ENCODE results near the gene ITPKA. TPM values are rescaled to one million over a fixed set of nuclear protein-coding genes. Genes with fewer than 3 reads are reported as not detected.

The ITPKA gene
- polyA plus RNA-seq, 3 donors = 0.34 to 2.3 (median 0.79) TPM

DNA sequence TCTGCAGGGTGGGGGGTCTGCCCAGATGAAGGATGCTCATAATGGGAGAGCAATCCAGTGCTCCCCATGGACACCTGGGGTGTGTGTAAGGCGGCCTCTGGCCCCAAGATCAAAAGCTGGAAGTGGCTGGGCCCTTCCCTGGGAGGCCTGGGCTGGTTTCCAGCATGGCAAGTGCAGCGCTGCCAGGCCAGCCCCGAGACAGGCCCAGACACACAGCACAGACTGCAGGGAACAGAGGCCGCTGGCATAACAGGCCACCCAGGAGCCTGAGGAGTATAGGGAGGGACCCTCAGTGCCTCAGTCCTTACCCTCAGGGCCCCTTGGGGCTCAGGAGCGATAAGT is 10.0 kb downstream of the ITPKA start:
- 52 to 89% (median 58%) methylated on average over 5 of the region's 5 CpGs for WGBS, 3 donors

DNA sequence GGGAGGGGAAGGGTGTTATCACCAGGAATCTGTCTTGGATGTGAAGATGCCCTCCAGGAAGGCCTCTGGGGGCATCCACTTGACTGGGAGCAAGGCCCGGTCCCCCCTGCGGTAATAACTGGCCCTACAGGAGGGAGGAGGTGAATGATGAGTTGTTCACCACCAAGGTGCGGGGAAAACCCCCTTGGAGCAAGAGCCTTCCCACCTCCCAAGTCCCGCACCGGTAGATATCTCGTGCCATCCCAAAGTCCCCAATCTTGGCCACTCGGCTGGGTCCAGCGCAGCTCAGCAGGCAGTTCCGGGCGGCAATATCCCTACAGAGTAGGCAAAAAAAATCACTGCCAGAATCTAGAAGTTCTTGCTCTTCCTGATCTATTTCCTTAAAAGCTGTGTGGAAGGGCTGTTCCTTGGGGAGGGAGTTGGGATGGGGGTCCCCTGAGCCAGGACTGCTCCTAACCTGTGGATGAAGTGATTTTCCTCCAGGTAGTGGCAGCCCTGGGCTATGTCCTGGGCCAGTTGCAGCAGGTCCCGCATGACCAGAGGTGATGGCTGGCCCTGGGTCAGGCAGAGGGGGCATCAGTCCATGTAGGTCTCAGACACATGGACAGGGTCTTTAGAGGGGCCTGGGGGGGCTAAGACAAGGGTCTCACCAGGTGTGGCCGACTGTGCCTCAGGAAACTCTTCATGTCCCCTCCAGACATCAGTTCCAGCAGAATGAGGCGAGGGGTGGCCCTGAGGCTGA is 11.2 kb downstream of the ITPKA start:
- 94% methylated on average over 13 of the region's 13 CpGs for WGBS, 3 donors
- H3K27ac ChIP-seq (ENCODE audit: low read depth, low read length) = no peak overlapping the region

More for the DNA sequence above, 10.0 kb downstream of the ITPKA start:
- no peak overlapping the region for H3K27ac ChIP-seq (ENCODE audit: low read depth, low read length)

DNA sequence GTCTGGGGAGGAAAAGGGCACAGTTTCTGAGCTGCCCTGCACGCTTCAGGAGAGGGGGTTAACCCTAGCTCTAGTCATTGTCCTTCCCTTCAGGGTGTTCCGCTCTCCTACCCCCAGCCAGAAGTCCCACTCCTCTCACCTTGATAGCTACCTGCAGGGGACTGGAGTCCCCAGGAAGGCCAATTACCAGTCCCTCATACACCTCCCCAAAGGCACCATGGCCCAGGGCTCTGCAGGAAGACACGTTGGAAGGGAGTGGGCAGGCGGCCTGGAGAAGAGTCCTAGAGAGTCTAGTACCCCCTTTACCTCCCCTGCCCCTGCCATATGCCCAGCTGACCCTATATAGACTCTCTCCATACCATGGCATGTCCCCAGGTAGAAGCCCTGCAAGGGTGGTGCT is 12.1 kb downstream of the ITPKA start:
- WGBS, 3 donors = 91 to 96% (median 94%) methylated on average over 4 of the region's 4 CpGs
- no peak overlapping the region for H3K27ac ChIP-seq (ENCODE audit: low read depth, low read length)

DNA sequence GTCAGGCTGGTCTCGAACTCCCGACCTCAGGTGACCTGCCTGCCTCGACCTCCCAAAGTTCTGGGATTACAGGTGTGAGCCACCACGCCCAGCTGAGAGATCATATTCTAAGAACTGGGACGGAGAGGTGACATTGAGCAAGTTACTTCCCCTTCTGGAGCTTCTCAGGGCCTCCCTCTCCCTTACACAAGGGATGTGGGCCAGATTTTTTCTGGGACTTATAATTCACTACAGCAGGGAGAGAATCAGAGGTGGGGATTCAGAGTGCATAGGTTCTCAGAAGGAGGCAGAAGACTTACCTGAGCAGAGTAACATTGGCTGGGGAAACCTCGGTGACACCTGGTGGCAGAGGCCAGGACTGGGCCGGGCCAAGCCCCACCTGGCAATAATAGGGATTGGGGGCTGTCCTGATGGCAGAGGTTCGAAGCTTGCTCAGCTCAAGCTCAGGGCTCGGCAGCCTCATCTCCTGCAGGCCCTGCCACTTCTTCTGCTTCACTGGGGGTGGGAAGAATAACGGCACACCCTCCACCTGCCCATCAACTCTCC is 13.2 kb downstream of the ITPKA start:
- WGBS, 3 donors = 72 to 81% (median 74%) methylated on average over 10 of the region's 10 CpGs
- H3K27ac ChIP-seq (ENCODE audit: low read depth, low read length) = no peak overlapping the region

DNA sequence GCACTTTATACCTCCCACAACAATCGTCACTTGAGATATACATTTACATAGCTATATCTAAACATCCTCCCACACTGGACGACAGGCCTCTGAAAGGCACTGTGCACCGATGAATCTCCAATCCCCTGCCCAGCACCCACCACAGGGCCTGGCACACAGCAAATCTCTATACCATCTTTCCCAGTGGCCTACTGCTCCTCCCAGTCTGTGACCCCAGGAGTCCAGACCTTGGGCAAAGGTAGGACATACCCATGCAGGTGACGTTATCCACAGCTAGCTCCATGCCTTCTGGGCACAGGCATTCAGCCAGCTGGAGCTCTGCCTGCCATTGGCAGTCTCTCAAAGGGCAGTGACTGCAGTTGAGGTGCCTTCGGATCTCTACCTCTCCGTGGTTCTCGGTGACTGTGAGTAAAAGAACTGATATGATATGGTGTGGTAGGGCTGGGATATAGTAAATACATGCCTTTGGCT is 14.2 kb downstream of the ITPKA start:
- no peak overlapping the region for H3K27ac ChIP-seq (ENCODE audit: low read depth, low read length)
- 42 to 89% (median 85%) methylated on average over 7 of the region's 7 CpGs for WGBS, 3 donors

DNA sequence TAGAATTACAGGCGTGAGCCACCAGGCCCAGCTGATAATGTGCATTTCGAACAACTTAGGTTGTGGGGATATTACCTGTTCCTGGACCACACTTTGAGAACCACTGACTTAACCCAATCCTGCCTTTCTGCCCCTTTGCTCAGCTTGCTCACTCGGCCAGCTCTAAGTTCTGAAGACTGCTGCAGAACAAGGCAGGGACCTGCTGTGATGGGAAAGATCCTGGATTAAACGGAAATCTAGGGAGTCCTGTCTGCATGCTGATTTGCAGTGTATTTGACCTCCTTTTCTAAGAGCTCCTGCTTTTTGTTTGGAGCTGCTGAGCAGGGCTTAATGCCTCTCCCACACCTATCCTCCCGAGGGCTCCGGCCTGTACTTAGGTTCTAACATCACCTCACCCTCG is 17.1 kb downstream of the ITPKA start:
- H3K27ac ChIP-seq (ENCODE audit: low read depth, low read length) = no peak overlapping the region
- WGBS, 3 donors = 79 to 86% (median 84%) methylated on average over 7 of the region's 7 CpGs

DNA sequence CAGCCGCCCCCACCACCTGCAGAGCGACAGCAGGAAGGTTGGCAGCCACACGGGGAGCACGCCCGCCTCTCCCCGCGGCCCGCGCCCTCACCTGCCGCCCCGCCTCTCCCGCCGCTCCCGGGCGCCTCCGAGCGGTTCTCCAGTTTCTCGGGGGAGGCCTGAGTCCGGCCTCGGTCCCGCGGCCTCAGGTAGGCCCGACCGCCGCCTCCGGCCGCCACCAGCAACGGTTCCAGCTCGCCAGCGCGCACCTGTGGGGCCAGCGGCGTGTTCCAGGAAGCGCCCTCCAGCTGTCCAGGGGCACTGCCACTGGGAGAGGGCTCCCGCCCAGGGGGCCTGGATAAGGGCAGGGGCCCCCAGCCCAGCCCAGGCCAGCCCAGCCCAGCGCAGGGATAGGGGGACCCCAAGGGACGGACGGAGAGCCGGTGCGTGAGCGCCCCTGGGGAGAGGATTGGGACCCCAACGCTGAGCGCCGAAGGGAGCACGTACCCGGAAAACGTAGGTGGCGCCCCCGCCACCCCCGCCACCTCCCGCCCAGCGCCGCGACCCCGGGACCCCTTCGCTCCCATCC is 17.7 kb downstream of the ITPKA start:
- H3K27ac ChIP-seq (ENCODE audit: low read depth, low read length) = no peak overlapping the region
- WGBS, 3 donors = 3 to 14% (median 11%) methylated on average over 40 to 56 of the region's 56 CpGs

DNA sequence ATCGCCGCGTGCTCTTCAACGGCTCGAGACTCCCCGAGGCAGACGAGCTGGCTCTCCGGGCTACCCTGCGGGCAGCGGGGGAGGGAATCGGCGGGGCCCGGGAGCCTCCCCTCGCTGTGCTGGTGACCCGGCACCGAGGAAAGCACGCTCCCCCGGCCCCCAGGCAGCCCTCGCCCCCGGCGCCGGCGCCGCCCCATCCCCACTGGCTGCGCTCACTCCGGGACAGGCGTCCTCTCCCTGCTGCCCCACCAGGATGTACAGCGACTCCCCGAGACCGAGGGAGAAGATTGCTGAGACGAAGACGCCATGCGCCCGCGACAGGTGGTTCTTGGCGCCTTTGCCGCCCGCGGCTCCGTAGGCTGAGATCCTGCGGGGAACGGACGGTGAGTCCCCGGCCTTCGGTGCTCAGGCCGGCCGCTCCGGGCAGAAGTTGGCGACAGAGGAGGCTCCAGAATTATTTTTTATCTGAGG is 18.3 kb downstream of the ITPKA start:
- H3K27ac ChIP-seq (ENCODE audit: low read depth, low read length) = no peak overlapping the region
- WGBS, 3 donors = 1 to 3% (median 2%) methylated on average over 33 to 49 of the region's 49 CpGs

DNA sequence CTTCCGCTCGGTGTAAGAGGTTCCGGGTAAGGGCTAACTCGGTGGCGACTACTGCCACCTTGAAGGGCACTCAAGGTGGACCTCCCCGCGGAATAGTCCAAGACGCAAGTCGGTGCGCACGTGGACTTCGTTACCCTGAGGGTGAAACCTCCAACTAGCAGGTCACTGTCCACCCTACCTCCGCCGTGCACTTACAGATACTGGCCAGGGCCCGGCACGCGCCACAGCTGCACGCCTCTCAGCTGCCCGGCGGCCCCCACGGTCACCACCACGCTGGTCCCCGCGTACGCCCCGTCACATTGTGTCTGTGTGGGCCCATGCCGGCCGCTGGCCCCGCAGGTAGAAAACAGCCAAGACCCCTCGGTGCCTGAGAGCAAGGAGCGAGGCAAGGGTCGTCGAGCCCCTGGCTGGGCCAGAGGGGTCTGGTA is 18.9 kb downstream of the ITPKA start:
- no peak overlapping the region for H3K27ac ChIP-seq (ENCODE audit: low read depth, low read length)

DNA sequence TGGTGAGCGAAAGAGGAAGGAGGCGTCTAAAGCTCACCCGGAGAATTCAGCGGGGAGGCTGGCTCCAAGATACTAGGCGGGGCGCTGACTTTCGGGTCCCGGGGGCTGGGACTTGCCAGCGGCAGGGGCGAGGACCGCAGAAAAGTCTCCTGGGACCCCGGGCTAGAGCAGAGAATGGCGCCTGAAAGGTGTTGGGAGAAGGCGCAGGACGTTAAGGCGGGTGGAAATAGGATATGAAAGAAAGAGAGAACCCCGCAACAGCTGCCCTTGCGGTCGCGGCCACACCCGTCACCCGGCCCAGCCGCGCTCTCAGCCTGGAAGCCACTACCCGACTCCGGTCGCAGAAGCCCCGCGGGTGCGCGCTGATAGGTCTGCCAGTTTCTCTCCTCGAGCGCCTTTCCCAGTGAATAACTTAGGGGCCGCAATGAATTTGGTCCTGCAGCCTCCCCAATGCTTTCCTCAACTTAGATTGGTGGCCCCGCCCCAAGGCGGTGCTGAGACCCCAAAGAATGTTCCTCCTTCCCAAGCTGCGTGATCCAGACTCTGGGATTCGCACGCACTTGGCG is 19.3 kb downstream of the ITPKA start:
- WGBS, 3 donors = 1 to 5% (median 2%) methylated on average over 39 to 40 of the region's 40 CpGs
- no peak overlapping the region for H3K27ac ChIP-seq (ENCODE audit: low read depth, low read length)

More for the DNA sequence above, 18.9 kb downstream of the ITPKA start:
- 6 to 8% (median 7%) methylated on average over 33 of the region's 33 CpGs for WGBS, 3 donors

DNA sequence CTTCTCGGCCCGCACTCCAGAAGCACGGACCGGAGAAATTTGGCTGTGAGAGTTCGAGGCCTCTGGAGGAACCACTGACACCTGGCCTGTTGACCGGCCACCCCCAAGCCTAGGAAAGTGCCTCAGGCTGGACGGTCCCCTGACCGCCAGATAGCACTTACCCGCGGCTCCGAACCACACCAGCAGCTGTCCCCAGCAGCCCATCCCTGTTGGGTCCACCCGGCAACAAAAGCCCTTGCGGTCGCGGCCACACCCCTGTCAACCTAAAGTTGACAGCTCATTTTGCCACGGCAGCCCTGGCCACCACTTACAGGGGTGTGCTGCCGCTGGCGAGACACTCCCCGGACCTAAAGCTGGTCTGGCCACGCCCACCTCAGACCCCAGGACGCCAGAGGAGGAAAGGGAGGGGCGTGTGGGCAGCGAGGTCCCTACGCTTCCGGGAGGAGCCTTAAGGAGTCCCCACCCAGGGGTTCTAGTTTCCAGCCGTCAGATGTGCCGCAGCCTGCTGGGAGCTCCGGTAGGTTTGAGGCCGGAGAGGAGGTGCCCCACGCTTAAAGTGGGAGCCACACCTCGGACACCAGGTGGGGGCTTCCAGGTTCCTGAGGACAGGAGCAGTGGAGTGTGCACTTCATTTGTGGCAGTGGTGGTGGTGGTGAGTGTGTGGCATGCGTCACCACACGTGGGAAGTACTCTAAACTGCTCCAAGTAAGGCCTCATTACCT is 20.0 kb downstream of the ITPKA start, which contains the start of gene LTK:
Gene LTK, minus strand, starts transcription at position 322 of the 722 bp plus-strand sequence. Its CDS starts 118 bp downstream, at position 204.
- H3K27ac ChIP-seq (ENCODE audit: low read depth, low read length) = no peak within 1 kb of the TSS
- 8 to 30% (median 8%) methylated on average over 33 of the region's 33 CpGs for WGBS, 3 donors

DNA sequence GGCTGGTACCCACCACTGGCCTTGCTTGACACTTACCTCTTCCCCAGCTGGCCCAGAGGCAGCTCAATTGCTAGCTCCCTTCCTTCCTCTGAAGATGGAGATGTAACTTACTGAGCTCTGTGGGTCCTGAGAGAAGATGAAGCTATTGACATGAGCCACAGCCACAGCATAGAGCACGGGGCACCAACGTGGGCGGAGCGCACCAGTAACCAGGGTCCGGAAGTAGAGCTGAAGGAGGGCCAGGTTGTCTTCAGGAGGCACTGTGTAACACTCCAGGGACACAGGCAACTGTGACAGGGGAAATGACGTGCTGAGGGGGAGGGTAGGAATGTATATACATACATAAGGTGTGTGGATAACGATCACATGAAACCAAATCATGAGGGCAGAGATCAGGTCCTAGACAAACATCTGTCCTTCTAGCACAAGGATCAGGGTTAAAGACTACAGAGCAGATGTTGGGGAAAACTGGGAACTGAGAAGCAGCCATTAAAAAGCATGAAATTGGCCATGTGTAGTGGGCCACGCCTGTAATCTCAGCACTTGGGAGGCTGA is 24.3 kb downstream of the ITPKA start:
- WGBS, 3 donors = 94 to 96% (median 96%) methylated on average over 8 of the region's 8 CpGs
- H3K27ac ChIP-seq (ENCODE audit: low read depth, low read length) = no peak overlapping the region

DNA sequence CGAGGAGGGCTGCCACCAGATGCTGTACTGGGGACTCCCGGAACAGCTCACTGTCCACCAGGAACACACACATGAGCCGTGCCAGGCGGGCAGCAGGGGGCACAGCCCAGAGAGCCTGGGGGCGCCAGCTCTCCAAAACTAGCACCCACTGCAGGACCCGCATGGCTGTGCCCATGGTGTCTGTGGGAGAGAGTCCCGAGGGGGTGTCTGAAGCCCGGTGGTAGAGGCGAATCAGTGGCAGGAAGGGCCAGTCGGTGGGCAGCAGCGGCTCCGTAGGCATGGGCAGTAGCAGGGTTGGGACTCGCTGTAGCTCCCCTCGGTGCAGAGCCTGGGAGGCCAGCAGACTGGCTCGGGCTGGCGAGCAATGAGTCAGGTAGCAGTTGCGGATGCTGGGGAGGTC is 27.0 kb downstream of the ITPKA start:
- 94 to 96% (median 95%) methylated on average over 13 to 17 of the region's 17 CpGs for WGBS, 3 donors
- H3K27ac ChIP-seq (ENCODE audit: low read depth, low read length) = no peak overlapping the region

DNA sequence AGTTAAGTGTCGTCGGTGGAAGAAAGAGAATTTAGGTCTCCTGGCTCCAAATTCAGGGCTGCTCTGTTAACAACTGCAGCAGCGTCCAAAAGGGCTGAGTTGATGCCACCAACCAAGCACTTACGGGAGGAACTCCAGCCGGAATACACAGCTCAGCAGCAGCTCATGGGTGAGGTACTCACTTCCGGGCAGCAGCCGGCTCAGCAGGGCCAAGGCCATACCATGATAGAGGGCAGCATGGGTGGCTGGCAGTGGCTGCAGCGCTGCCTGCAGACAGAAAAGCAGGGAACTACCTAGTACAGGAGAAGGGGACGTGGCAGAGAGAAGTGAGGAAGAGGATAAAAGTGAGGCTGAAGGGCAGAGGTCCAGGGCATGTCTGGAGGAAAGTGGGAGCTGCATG is 27.9 kb downstream of the ITPKA start:
- WGBS, 3 donors = 76 to 87% (median 86%) methylated on average over 9 of the region's 9 CpGs

DNA sequence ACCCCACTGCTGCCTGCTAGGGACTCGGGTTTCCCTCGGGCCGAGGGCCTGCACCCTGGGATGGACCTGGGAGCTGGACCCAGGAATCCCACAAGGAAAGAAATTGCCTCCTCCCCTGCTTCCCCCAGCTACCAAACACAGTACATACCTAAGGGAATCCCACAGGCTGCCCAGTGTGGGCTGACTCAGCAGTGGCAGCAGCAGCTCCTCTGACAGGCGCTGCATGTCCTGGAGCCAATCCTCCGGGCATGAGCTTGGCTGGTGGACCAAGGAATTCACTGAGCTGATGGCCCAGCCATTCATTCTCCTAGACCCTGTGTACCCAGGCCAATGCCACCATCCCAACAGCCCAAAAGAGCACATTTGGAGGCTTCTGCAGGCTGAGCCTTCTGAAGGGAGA is 29.4 kb downstream of the ITPKA start:
- H3K27ac ChIP-seq (ENCODE audit: low read depth, low read length) = no peak overlapping the region
- 85 to 98% (median 90%) methylated on average over 5 of the region's 5 CpGs for WGBS, 3 donors

More for the DNA sequence above, 27.9 kb downstream of the ITPKA start:
- H3K27ac ChIP-seq (ENCODE audit: low read depth, low read length) = no peak overlapping the region

DNA sequence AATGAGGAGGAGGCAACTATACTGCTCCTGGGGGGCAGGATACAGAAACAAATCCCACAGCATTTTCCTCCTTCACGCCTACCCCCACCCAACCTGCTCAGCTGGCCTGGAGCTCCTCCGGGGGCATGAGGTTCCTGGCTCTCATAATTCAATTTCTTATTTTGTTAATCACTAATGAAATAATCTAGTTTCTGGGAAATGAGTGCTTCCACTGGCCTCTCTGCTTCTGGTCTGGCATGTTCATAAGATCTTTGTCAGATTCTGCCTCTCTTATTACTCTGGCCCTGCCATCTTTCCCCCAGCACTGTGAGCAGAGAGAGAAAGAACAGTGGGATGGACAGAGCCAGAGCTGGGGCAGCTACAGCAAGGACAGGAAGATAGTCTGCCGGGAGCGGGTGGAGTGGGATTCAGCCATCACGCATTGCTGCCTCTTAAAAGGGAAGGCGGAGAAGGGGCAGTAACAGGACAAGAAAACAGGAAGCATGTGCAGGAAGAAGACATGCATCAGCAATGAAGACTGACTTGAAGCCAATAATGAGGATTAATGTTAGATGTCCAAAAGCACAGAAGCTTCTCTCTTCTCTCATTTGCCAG is 36.8 kb downstream of the ITPKA start:
- WGBS, 3 donors = 65 to 91% (median 71%) methylated on average over 6 of the region's 6 CpGs
- H3K27ac ChIP-seq (ENCODE audit: low read depth, low read length) = no peak overlapping the region

DNA sequence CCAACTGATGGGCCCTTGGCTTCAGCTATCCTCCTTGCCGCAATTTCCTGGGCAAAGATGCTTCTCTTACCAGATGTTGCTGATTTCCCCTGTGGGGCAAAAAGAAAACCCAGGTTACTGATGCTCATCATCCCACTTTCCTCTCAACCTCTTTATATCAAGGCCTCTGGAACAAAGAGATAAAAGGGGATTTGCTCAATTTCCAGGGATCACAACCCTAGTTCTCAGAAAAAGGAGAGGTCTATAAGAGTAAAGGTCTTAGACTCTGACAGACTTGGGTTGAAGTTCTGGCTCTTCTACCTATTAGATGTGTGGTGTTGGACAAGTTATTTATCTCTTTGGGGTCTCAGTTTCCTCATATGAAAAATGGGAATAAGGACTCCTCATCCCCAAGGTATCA is 41.9 kb downstream of the ITPKA start:
- H3K27ac ChIP-seq (ENCODE audit: low read depth, low read length) = no peak overlapping the region
- 77 to 94% (median 86%) methylated on average over 1 of the region's 1 CpG for WGBS, 3 donors

DNA sequence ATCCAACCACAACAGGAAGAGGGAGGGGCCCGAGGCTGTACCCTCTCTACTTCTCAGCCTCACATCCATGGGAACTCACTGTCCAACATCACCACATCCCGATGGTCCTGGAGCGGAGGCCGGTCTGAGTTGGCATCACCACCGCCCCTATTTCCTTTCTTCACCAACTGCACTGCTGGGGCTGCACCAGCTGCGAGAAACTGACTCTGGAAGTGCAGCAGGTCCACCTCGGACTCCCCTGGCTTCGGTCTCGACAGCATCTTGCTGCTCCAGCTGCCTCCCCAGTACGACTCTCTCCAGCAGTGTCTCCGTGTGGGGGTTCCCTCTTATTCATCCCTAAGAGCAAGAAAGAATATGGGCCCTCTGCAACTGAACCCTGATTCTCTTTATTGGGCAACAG is 43.2 kb downstream of the ITPKA start:
- WGBS, 3 donors = 89 to 92% (median 90%) methylated on average over 11 of the region's 11 CpGs
- H3K27ac ChIP-seq (ENCODE audit: low read depth, low read length) = no peak overlapping the region

Measured in adipose tissue (tissue), 3 donors.